Prostate gland (tissue), 2 donors: ENCODE measurements around the gene OXLD1.

Source experiments
- CTCF ChIP-seq, 4 experiments: fragments of 200-600 bp in 2 of 4; fragments of 450-650 bp in 2 of 4; sonication (generic) in 2 of 4; IDR thresholded peaks; 1 replicate in 3 of 4; 2 replicates in 1 of 4; pipeline ENCODE4 v1.5.1; 2016 to 2019; ENCODE audit warnings: antibody characterized with exemption in 4 of 4, mild to moderate bottlenecking in 2 of 4, moderate library complexity in 2 of 4
- POLR2A ChIP-seq: fragments of 450-650 bp; IDR thresholded peaks from one replicate; pipeline ENCODE4 v1.6.1; 2016; ENCODE audit warnings: antibody characterized with exemption, mild to moderate bottlenecking
- POLR2AphosphoS5 ChIP-seq: sonication (generic); formaldehyde crosslinking; IDR thresholded peaks from one replicate; pipeline ENCODE4 v1.6.1; 2017; ENCODE audit warnings: antibody characterized with exemption

- TF ChIP-seq CTCF (IDR thresholded peaks at IDR 0.05) (no peak), POLR2A (no peak), POLR2AphosphoS5 (no peak)
Measured at GRCh38 chr17:81687770-81688541, 21.6 kb upstream of the OXLD1 start.
